GM19043 (cell line): ENCODE results near the gene SELP.

ENCODE experiments used
- ATAC-seq: cut with Tn5 transposase; IDR thresholded peaks from one replicate; pipeline ENCODE4 v1.9.1; 2021; ENCODE audit warnings: low read depth; ENCODE audit not compliant: unreplicated experiment

The SELP gene

DNA sequence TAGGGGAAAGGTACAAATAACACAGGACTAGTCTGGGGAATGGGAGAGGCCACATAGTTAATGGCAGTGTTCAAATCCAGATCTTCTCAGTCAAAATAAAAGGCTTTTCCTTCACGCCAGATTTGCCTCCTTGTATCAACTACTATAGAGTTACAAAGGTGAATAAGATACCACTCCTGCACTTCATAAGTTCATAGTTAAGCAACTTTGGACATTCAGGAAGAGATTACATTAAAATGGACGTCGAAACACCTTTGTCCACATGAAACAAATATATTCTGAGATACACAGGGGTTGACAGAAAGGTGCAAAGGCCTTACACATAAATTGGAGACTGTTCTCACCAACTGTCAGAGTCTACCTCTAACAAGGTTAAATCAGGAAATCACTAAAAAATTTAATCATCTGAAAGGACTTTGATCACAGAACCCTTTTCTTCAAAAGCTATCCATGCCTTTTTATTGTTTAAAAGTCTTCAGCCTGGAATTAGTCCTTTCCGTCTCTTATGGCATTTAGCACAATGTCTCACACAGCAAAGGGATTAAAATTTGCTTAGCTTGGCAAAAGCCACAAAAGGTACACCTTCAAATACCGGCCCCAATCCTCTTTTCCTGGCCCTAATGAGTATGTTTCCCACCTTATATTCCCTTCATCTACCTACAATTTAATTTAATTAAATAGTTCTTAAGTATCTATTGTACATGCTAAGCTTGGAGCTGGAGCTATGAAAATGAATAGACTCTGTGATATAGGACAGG lies 51.8 kb downstream of the SELP start:
- ATAC-seq = no peak

DNA sequence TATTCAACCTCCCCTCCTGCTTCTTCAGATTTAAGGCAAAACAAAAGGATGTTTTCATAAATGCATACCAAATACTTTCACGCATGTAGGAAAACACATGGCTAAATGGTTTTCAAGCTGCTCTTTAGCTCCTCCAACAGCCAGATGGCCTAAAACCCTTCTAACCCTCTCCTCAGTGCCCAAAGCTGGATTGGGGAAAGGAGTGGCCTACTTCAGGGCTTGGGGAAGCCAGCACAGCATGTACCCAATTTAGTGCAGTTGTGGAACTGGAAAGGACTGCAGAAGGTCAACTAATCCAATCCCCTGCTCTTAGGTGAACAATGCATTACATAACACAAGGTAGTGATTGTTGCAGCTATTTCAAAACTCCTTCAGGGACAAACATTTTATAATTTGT lies 53.0 kb downstream of the SELP start:
- no peak for ATAC-seq

DNA sequence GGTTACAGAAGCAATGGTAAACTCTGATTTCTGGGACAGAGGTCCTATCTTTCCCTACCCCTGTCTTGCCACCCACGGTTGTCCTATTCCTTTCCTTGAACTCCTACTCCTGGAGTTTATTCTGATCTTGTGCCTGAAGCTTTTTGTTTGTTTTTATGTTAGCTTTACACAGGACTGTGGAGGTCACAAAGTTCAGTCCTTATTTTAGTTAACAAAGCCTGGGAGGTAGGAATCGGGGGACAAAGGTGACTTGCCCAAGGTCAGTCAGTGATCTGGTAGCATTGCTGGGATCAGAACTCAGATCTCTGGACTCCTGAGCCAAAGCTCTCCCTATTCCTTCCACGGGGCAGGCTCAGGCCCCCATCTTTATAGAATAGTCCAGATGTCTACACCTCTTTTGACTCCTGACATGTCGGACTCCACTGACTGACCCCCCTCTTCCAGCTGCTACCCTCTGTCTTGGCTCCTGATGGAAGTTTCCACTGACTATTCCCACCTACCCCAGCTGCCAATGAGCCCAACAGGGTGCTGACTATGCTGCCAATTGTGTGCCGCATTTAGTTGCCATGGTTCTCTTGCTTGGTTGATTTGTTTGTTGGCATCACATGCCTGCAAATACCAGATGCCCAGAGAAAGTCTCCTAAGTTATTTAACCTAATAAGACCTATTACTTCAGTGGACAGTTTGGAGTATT lies 53.5 kb downstream of the SELP start:
- no peak for ATAC-seq

DNA sequence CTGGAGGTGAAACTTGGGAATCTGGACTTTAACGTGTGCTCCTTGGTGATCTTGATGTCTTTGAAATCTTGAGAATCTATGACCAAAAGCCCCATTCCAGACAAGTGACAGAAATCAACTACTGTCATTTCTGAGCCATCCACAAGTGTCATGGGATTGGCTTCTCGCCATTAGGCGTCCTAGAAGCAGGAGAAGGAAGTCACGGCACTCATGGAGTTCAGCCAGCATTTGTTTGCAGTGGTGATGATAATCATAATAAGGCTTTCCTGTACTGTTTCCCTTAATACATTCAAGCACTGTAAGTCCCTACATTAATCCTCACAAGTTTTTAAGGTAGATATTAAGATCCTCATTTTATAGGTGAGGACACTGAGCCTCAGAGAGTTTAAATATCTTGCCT lies 55.6 kb downstream of the SELP start:
- no peak for ATAC-seq

DNA sequence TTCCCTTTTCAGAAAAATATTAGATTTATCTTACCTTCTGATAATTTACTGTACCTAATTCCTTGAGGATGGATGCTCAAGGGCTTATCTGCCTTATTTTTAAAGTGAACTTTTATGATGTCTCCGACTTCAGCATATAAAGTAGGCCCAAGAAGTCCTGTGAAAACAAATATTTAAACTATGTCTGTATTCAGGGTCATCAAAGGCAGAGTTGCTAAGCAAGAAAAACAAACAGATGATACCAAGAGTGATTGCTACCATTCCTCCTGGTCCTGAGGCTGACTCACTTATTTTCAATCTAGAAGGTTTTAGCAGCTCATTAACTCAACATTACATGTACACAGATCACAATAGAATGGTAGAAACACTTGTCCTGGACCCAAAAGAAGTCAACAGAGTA lies 57.7 kb downstream of the SELP start:
- ATAC-seq = no peak

DNA sequence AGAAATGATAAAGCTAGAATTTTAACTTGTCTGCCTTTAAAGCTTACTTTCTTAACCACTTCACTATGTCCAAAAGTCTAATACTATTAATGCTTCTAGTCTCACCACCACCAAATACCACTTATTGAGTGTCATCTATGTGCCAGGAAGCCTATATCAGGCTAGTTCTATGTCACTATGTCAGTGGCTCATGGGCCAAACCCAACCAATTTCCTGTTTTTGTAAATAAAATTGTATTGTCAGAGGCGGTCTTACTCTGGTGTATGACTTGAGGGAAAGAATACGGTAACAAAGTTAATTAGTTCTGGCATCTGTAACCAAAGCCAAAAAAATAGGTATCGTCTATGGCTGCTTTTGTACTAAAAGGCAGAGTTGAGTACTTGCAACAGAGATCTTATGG lies 58.5 kb downstream of the SELP start:
- ATAC-seq = no peak

DNA sequence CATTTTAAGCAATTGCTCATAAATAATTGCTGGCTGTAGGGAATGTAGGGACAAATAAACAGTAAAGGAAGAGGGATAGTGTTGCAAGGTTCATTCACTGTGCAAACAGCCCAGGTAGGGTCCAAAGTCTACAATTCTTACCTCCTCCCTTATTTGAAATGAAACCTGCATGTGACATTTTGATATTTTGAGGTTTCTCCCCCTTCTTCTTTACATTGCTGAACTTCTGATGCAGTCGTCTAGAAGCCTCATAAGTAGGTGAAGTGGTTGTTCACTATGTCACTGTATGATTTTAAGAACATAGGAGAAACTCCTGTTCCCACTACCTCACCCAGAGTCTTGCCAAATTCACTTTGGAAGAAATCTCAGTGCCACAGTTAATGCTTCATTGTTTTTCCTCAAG lies 59.8 kb downstream of the SELP start:
- no peak for ATAC-seq

DNA sequence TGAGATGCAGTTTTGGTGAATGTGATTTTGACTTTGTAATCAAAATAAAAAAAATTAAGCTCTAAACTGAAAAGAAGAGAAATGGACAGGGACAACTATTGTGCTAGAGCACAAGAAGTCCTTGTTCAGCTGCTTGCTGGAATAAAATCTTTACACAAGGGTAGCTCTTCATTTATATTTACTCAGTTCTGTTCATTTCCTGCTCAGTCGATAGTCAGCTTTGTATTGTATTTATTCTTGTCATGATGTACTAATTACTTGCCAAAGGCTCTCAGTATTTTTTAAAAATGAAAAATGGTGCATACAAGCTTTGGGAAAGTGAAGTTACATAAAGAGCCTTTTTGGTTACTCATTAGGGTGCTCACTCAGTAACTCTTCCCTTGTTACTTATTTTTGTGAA lies 61.4 kb downstream of the SELP start:
- no peak for ATAC-seq

DNA sequence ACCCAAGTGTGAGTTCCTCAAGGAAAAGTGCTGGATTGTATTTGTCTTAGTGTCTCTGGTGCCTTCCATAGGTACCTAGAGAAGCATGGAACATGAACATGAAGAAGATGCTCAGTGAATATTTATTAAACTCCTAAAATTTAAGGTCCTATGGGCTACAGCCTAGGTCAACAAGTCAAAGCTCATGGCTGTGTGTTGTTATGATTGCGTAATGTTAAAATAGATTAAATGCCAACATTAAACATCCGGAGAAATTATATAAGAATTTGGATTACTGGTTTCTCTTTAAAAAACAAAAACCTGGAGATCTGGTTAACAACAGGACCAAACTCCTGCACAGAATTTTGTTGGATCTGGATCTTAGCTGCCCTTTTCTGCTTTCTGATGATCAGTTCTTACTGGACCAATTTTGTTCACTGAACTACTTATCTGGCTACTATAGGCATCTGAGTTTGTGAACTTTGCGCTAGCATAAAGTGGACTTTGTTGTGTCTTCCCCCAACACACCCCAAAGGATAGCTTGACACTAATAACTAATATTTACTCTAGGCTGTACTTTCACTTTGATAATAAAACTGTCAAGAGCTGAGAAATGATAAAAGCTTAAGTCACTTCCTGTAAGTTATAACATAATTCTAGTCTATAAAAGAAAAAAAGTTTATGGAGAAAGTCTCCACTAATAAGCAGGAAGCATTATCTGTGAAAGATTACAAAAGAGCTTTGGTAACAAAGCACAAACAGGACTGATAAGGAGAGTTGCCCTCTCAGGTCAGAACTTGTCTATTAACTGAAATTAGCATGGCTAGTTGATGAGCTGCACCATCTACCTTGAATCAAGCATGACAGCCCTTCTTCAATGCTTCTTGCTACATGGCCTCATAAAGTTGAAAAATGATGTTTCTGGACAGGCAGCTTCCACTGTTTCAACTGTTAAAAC lies 64.3 kb downstream of the SELP start:
- ATAC-seq = no peak

DNA sequence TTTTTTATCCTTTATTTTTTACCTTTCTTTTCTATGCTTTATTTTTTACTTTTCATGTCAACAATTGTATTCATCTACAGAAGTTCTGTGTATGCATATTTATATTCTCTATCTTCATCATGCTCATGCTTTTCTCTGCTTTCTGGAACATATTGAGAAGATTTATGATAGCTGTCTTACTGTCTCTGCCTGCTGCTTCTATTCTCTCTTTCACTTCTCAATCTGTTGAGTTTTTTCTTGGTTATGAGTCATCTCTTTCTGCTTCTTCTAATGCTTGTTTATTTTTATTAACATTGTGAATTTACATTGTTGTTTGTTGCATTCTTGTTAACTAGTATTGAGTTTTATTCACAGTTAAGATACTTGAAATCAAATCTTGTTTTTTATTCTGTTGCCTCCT lies 66.3 kb downstream of the SELP start:
- no peak for ATAC-seq

DNA sequence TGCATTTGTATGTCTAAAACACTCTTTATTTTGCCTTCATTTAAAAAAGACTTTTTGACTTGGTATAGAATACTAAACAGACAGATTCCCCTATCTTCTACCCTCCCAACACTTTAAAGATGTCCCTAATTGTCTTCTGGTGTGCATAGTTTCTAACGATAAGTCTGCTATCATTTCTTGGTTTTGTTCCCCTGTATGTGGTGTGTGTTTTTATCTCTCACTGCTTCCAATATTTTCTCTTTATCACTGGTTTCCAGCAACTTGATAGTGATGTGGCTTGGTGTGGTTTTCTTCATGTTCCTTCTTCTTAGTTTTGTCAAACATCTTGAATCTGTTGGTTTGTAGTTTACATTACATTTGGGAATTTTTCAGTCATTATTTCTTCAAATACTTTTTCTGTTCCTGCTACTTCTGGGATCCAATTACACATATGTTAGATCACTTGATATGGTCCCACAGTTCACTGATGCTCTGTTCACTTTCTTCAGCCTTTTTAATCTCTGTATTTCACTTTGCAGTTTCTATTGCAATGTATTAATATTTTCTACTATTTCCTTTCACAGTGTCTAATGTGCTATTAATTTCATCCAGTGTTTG lies 66.8 kb downstream of the SELP start:
- no peak for ATAC-seq

DNA sequence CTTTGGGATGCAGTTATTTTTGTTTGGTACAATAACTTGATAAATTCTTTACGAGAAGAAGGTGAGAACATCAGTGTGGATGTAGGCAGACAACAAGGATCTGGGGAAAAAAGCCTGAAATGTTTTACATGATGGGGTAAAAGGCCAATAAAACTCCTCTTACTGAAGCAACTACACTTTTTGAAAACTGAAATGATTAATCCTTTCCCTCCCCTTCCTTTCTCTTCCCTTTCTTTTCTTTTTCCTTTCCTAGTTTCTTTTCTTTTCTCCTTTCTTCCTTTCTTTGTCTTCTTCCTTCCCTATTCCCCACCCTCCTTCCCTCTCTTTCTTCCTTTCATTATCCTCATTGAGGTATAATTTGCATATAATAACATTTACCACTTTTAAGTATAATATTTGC lies 68.2 kb downstream of the SELP start:
- no peak for ATAC-seq

DNA sequence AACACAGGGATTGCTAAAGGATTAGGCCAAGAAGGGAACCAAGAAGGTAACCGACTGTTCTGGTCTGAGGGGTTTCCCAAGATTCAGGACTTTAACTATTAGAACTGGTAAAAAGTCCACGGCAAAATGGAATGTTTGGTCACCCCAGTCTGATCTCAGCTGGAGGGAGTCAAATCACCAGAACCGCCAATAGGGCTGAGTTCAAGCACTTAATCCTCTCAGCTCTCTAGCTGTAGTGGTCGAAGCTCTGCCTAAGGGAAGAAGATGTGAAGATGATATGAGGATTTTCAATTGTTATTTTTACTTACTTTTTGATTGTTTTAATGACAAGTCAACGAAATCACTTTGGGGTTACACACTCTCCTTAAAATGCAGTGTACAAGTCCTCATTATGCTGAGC lies 72.8 kb downstream of the SELP start:
- no peak for ATAC-seq

DNA sequence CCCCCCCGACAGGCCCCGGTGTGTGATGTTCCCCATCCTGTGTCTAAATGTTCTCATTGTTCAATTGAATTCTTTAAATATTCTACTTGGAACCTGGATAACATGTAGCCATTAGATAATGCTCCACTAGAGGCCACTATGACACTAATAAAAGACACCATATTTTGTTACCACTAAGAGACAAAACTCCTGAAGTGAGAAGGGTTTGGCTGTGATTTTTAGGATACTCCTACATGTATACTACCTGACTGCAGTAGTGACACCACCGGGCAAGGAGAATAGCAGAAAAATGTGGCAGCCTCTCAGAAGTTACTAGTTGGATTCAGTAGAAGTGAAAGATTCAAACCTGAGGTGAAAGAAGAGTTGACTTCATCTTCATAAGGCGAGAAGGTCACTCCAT lies 79.6 kb downstream of the SELP start:
- peak; percentile 61 for ATAC-seq

DNA sequence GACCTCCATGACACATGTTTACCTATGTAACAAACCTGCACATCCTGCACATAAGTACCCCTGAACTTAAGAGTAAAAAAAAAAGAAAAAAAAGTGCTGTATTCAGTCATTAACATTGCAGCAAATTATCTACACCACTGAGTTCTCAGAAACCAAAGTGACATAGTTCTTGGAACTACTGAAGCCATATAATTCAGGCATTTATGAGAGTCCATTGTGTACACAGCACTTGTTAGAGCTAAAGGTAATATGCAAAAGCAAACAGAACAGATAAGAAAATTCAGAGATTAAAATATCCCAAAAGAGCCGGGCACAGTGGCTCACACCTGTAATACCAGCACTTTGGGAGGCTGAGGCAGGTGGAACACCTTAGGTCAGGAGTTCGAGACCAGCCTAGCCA lies 81.6 kb downstream of the SELP start:
- ATAC-seq = no peak

DNA sequence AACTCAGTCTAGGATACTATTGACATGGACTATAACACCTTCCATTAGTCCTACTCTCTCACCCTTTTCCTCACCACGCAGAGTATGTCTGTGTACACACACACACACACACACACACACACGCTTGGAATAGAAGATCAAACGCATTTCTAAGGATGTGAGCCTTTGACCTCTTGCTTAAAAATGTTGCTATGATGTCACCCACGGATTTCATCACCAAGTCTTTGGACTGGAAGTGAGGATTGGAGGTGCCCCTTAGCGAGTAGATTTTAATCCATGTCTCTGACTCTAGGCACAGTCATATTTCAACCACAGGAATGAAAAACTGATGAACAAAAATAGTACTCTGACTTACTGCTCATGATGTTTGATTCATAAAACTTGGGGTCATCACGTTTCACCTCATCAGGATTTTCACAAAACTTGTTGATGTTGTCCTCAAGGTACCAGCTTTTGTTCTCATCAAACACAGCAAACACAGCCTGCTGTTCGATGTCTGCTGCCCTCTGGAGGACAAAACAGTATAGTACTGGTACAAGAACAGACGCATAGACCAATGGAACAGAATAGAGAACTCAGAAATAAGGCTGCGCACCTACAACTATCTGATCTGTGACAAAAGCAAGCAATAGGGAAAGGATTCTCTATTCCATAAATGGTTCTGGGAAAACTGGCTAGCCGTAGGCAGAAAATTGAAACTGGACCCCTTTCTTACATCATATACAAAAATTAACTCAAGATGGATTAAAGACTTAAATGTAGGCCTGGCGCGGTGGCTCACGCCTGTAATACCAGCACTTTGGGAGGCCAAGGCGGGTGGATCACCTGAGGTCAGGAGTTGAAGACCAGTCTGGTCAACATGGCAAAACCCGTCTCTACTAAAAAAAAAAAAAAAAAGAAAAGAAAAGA lies 83.6 kb downstream of the SELP start:
- no peak for ATAC-seq

DNA sequence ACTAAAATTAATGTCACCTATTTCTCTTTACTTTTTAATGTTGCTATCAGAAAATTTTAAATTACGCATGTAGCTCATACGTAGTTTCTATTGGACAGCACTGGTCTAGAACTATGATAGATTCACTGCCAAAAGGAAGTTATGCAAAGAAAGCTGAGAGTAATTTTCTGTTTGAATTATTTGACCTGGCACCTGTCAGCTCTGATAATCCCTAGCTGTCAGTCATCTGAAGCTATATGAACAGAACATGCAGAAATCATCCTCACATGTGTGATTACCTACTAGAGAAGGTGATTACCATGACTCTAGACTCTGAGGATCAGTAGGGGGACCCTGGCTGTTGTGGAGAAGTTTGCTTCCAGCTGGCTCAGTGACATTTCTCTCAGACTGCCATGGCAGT lies 84.5 kb downstream of the SELP start:
- ATAC-seq = no peak

DNA sequence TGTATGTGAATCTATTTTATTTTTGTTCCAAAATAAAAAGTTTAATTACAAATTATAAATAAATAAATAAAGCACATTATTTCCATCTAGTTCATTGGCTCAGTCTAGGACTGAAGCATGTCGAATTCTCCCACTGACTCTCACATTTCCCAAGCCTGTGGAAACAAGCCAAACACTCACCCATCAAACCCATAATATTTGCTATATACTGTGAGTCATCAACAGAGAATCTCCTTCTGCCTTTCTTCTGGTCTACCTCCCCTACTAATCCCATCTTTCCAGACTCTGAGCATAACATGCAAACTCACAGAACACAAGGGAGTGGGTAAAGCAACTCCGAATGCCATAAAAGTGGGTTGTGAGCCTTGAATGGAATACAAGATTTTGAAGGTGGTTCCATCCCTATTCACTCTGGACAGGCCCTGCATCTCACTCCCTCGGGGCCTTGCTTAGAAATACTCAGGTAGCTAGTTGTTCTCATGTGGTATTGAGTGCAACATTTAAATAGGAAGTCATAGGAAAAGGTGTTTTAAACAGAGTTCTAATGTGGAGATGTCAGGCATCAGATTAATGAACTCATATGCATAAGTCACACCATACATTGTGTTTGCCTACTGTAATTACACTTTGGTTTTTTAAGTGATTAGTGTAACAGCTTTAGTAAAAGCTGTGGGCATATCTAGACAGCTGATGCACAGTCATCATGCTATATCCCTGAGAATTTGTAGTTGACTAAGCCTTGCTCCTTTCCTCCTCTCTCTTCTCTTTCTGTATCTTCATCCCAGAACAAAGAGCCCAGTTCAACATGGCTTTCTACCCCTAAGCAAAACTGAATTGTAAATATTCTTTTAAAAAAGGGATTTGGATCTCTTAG lies 90.7 kb downstream of the SELP start:
- ATAC-seq = no peak
